Effector memory CD4-positive, alpha-beta T cell (primary cell): ENCODE measurements around the gene PIEZO2.

ENCODE experiments used
- DNase-seq, 3 donors: peaks; one replicate each; pipeline ENCODE4 v3.0.0-alpha.2; 2020
- H3K27ac ChIP-seq: 2 replicates; pipeline ENCODE4 v1.7.0; 2013; ENCODE audit warnings: mild to moderate bottlenecking, low read length, moderate library complexity; ENCODE audit not compliant: insufficient read depth, poor library complexity, severe bottlenecking
- H3K27me3 ChIP-seq: replicated peaks from 2 replicates; pipeline ENCODE4 v1.7.0; 2013; ENCODE audit warnings: mild to moderate bottlenecking, low read length; ENCODE audit not compliant: insufficient read depth, control insufficient read depth, poor library complexity, severe bottlenecking
- H3K36me3 ChIP-seq: 2 replicates; pipeline ENCODE4 v1.7.0; 2013; ENCODE audit warnings: mild to moderate bottlenecking, low read length, moderate library complexity; ENCODE audit not compliant: control insufficient read depth, insufficient read depth
- H3K4me1 ChIP-seq: 2 replicates; pipeline ENCODE4 v1.7.0; 2013; ENCODE audit warnings: low read length, mild to moderate bottlenecking; ENCODE audit not compliant: control insufficient read depth, insufficient read depth, poor library complexity, severe bottlenecking
- H3K4me3 ChIP-seq: 2 replicates; pipeline ENCODE4 v1.7.0; 2013; ENCODE audit warnings: low read length, low read depth, mild to moderate bottlenecking; ENCODE audit not compliant: insufficient read depth, poor library complexity, severe bottlenecking
- H3K9me3 ChIP-seq: 2 replicates; pipeline ENCODE4 v1.7.0; 2013; ENCODE audit warnings: mild to moderate bottlenecking, low read length, moderate library complexity; ENCODE audit not compliant: control insufficient read depth

The PIEZO2 gene

GRCh38 chr18:10759241-10759640 lies 390.1 kb downstream of the PIEZO2 start:
- Histone ChIP-seq H3K27ac (no peak overlapping the region), H3K9me3 (no peaks in the 10 kb centered on the region), H3K27me3 (no peaks in the 10 kb centered on the region), H3K4me1 (no peaks in the 10 kb centered on the region), H3K36me3 (no peaks in the 10 kb centered on the region), H3K4me3 (no peak overlapping the region)
- DNase-seq = no peak

GRCh38 chr18:10757946-10758345 lies 391.4 kb downstream of the PIEZO2 start:
- no peaks in the 10 kb centered on the region for H3K27me3 ChIP-seq
- no peaks in the 10 kb centered on the region for H3K9me3 ChIP-seq
- DNase-seq = no peak
- H3K27ac ChIP-seq = no peak overlapping the region
- H3K4me3 ChIP-seq = no peak overlapping the region
- H3K36me3 ChIP-seq = no peaks in the 10 kb centered on the region
- no peaks in the 10 kb centered on the region for H3K4me1 ChIP-seq

GRCh38 chr18:10757349-10757748 lies 392.0 kb downstream of the PIEZO2 start:
- no peak for DNase-seq
- no peaks in the 10 kb centered on the region for H3K4me1 ChIP-seq
- no peaks in the 10 kb centered on the region for H3K36me3 ChIP-seq
- H3K9me3 ChIP-seq = no peaks in the 10 kb centered on the region
- H3K27ac ChIP-seq = no peak overlapping the region
- no peak overlapping the region for H3K4me3 ChIP-seq
- H3K27me3 ChIP-seq = no peaks in the 10 kb centered on the region

GRCh38 chr18:10755855-10756254 lies 393.5 kb downstream of the PIEZO2 start:
- Histone ChIP-seq H3K27me3 (no peaks in the 10 kb centered on the region), H3K9me3 (no peaks in the 10 kb centered on the region), H3K4me3 (no peak overlapping the region), H3K36me3 (no peaks in the 10 kb centered on the region), H3K4me1 (no peaks in the 10 kb centered on the region), H3K27ac (no peak overlapping the region)
- DNase-seq = no peak

- Histone ChIP-seq H3K4me1 (no peaks in the 10 kb centered on the region), H3K4me3 (no peak overlapping the region), H3K27ac (no peak overlapping the region), H3K36me3 (no peaks in the 10 kb centered on the region), H3K9me3 (no peaks in the 10 kb centered on the region), H3K27me3 (no peaks in the 10 kb centered on the region)
- DNase-seq = no peak
Observed at GRCh38 chr18:10754128-10754527, 395.2 kb downstream of the PIEZO2 start.

GRCh38 chr18:10752382-10752781 lies 397.0 kb downstream of the PIEZO2 start:
- Histone ChIP-seq H3K4me3 (no peak overlapping the region), H3K36me3 (no peaks in the 10 kb centered on the region), H3K27ac (no peak overlapping the region), H3K27me3 (no peaks in the 10 kb centered on the region), H3K9me3 (no peaks in the 10 kb centered on the region), H3K4me1 (no peaks in the 10 kb centered on the region)
- no peak for DNase-seq

- no peak for DNase-seq
- H3K36me3 ChIP-seq = no peaks in the 10 kb centered on the region
- H3K4me1 ChIP-seq = no peaks in the 10 kb centered on the region
- no peaks in the 10 kb centered on the region for H3K9me3 ChIP-seq
- H3K4me3 ChIP-seq = no peak overlapping the region
- H3K27me3 ChIP-seq = no peaks in the 10 kb centered on the region
- no peak overlapping the region for H3K27ac ChIP-seq
Observed at GRCh38 chr18:10751653-10752052, 397.7 kb downstream of the PIEZO2 start.

GRCh38 chr18:10750191-10751035 lies 399.0 kb downstream of the PIEZO2 start:
- H3K4me1 ChIP-seq = no peaks in the 10 kb centered on the region
- H3K36me3 ChIP-seq = no peaks in the 10 kb centered on the region
- no peaks in the 10 kb centered on the region for H3K9me3 ChIP-seq
- no peak overlapping the region for H3K4me3 ChIP-seq
- H3K27me3 ChIP-seq = no peaks in the 10 kb centered on the region
- H3K27ac ChIP-seq = no peak overlapping the region
- DNase-seq = no peak

GRCh38 chr18:10748641-10749040 lies 400.7 kb downstream of the PIEZO2 start:
- Histone ChIP-seq H3K9me3 (no peaks in the 10 kb centered on the region), H3K36me3 (no peaks in the 10 kb centered on the region), H3K4me1 (no peaks in the 10 kb centered on the region), H3K27me3 (no peaks in the 10 kb centered on the region), H3K27ac (no peak overlapping the region), H3K4me3 (no peak overlapping the region)
- DNase-seq = no peak

- Histone ChIP-seq H3K4me1 (no peaks in the 10 kb centered on the region), H3K4me3 (no peak overlapping the region), H3K36me3 (no peaks in the 10 kb centered on the region), H3K27ac (no peak overlapping the region), H3K9me3 (no peaks in the 10 kb centered on the region), H3K27me3 (no peaks in the 10 kb centered on the region)
- no peak for DNase-seq
Observed at GRCh38 chr18:10745971-10746370, 403.4 kb downstream of the PIEZO2 start.
